ENCODE results near the gene RILPL1. TPM values are rescaled to one million over a fixed set of nuclear protein-coding genes. Genes with fewer than 3 reads are reported as not detected.

RILPL1 gene
- total and polyA plus RNA-seq, 4 donors, result 1.3 to 2.7 (median 2.1) TPM

DNA sequence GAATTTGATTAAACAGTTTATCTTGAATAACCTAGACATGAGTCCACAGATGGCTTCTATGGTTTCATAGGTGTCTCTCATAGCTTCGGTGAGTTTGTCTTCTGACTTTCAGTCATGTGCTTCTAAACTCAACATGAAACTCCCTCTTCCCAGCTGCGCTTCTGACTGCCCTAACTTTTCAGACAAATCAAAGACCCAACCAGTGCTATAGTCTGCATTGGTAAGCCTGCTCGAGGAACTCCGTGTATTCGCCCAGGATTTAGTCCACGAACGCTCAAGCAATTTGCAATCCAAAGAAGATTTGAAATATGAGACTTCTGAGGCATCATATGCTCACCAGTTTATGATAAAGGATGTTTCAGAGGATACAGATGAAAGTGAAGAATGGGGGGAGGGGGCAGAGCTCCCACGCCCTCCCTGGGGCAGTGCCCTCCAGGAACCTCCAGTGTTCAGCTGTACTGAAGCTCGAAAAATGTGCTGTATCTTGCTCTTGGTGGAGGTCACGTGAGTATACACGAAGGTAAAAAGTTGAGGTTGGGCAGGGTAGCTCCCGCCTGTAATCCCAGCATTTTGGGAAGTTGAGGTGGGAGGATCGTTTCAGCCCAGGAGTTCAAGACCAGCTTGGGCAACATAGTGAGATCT is 91.9 kb downstream of the RILPL1 start:
- TF ChIP-seq FOXA1 (IDR thresholded peaks at IDR 0.05) (no peak), NR2F2 (IDR thresholded peaks at IDR 0.05) (no peak)
- TF ChIP-seq, protein P1, sequence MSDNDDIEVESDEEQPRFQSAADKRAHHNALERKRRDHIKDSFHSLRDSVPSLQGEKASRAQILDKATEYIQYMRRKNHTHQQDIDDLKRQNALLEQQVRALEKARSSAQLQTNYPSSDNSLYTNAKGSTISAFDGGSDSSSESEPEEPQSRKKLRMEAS (IDR thresholded peaks at IDR 0.05), result no peak
- TF ChIP-seq, protein P2, sequence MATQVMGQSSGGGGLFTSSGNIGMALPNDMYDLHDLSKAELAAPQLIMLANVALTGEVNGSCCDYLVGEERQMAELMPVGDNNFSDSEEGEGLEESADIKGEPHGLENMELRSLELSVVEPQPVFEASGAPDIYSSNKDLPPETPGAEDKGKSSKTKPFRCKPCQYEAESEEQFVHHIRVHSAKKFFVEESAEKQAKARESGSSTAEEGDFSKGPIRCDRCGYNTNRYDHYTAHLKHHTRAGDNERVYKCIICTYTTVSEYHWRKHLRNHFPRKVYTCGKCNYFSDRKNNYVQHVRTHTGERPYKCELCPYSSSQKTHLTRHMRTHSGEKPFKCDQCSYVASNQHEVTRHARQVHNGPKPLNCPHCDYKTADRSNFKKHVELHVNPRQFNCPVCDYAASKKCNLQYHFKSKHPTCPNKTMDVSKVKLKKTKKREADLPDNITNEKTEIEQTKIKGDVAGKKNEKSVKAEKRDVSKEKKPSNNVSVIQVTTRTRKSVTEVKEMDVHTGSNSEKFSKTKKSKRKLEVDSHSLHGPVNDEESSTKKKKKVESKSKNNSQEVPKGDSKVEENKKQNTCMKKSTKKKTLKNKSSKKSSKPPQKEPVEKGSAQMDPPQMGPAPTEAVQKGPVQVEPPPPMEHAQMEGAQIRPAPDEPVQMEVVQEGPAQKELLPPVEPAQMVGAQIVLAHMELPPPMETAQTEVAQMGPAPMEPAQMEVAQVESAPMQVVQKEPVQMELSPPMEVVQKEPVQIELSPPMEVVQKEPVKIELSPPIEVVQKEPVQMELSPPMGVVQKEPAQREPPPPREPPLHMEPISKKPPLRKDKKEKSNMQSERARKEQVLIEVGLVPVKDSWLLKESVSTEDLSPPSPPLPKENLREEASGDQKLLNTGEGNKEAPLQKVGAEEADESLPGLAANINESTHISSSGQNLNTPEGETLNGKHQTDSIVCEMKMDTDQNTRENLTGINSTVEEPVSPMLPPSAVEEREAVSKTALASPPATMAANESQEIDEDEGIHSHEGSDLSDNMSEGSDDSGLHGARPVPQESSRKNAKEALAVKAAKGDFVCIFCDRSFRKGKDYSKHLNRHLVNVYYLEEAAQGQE (IDR thresholded peaks at IDR 0.05), result no peak
- Histone ChIP-seq H3K27ac (ENCODE audit: low read depth in 1 of 2, low read length in 2 of 2) (no peak overlapping the region), H3K36me3 (ENCODE audit: control insufficient read depth in 4 of 4, insufficient read depth in 3 of 4, low read depth in 1 of 4, low read length in 3 of 4) (no peaks in the 10 kb centered on the region), H3K9ac (ENCODE audit: low read depth in 1 of 2, low read length in 2 of 2) (no peak overlapping the region), H3K4me3 (ENCODE audit: low read depth in 1 of 3, low read length in 3 of 3) (no peak overlapping the region), H3K9me3 (ENCODE audit: control insufficient read depth in 4 of 4, low read length in 3 of 4) (no peaks in the 10 kb centered on the region), H3K4me1 (ENCODE audit: control insufficient read depth in 4 of 4, insufficient read depth in 4 of 4, low read length in 3 of 4) (peaks cover 0 to 5% (median 4%) of the 10 kb centered on the region in 4 donors), H3K27me3 (ENCODE audit: control insufficient read depth in 4 of 4, insufficient read depth in 4 of 4, low read length in 3 of 4) (no peaks in the 10 kb centered on the region)
- DNase-seq (ENCODE audit: low spot score), result no peak
- 92% methylated on average over 13 of the region's 13 CpGs for WGBS

DNA sequence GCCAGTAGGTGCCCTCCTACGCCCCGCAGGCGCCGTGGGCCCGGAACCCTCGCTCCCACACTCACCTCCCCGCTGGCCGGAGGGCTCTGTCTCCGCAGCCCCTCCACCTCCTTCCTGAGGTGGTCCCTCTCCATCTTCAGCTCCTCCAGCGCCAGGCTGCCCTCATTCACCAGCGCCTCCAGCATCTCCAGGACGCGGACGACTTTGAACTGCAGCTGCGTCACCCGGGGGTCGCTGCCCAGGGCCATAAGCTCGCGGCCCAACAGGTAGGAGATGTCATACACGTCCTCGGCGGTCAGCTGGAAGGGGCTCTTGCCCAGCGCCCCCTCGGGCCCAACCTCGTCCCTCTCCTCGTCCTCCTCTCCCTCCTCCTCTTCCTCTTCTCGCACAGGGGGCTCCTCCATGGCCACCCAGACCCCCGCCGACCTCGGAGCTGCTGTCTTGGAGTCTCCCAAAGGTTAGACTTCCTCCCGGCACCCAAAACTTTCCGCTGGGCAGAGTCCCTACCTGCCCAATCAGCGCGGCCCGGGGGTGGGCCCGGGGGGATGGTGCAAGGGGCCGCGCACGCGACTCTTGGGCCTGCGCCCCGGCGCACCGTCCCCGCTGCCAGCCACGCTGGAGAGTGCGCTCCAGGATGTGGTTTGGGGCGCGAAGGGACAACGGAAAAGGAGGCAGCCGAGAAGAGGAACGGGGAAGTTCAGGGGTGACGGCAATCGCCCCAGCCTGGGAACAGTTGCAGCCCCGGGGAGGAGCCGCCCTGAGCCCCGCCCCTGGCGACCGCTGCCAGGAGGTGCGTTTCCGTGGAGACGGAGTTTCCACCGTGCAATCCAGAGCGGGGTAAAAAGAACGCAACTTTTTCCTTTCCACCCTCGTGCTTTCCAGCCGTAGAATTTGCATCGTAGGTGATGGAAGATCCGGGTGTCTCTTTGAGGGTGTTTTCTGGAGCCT is 97.2 kb downstream of the RILPL1 start, which contains the start of gene RILPL2:
Gene RILPL2 (minus strand): TSS at position 668 of the 948 bp plus-strand sequence. CDS start 264 bp downstream, at position 404.
- Histone ChIP-seq H3K4me1 (ENCODE audit: control insufficient read depth in 4 of 4, insufficient read depth in 4 of 4, low read length in 3 of 4) (peaks cover 0 to 19% (median 13%) of the 10 kb centered on the region in 4 donors), H3K9me3 (ENCODE audit: control insufficient read depth in 4 of 4, low read length in 3 of 4) (no peaks in the 10 kb centered on the region), H3K4me3 (ENCODE audit: low read depth in 1 of 3, low read length in 3 of 3) (peak within 1 kb of the TSS; percentile 72 to 87 (median 86)), H3K9ac (ENCODE audit: low read depth in 1 of 2, low read length in 2 of 2) (peak within 1 kb of the TSS; percentile 52 to 72), H3K36me3 (ENCODE audit: control insufficient read depth in 4 of 4, insufficient read depth in 3 of 4, low read depth in 1 of 4, low read length in 3 of 4) (no peaks in the 10 kb centered on the region), H3K27ac (ENCODE audit: low read depth in 1 of 2, low read length in 2 of 2) (peak within 1 kb of the TSS; percentile 50 to 73), H3K27me3 (ENCODE audit: control insufficient read depth in 4 of 4, insufficient read depth in 4 of 4, low read length in 3 of 4) (no peaks in the 10 kb centered on the region)
- under 1% methylated on average over 69 of the region's 69 CpGs for WGBS
- TF ChIP-seq TAF1 (conservative IDR thresholded peaks at IDR 0.05), result no peak
- TF ChIP-seq SP1 (IDR thresholded peaks at IDR 0.05), result peak; percentile 65
- peak in 1 of 2 donors; percentile 47 for TF ChIP-seq RAD21 (IDR thresholded peaks at IDR 0.05)
- TF ChIP-seq FOXA2 (IDR thresholded peaks at IDR 0.05), result no peak
- TF ChIP-seq GABPA (IDR thresholded peaks at IDR 0.05 in 1 of 2, conservative IDR thresholded peaks at IDR 0.05 in 1 of 2), result peak in 1 of 2 donors; percentile 45
- TF ChIP-seq HNF4A (conservative IDR thresholded peaks at IDR 0.05), result peak in 1 of 2 donors; percentile 48
- TF ChIP-seq, protein P2 (IDR thresholded peaks at IDR 0.05), result peak; percentile 13
- TF ChIP-seq, protein P3, sequence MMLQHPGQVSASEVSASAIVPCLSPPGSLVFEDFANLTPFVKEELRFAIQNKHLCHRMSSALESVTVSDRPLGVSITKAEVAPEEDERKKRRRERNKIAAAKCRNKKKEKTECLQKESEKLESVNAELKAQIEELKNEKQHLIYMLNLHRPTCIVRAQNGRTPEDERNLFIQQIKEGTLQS (IDR thresholded peaks at IDR 0.05), result peak; percentile 11
- TF ChIP-seq YY1 (IDR thresholded peaks at IDR 0.05), result peak; percentile 19
- TF ChIP-seq, protein P1 (IDR thresholded peaks at IDR 0.05), result peak; percentile 65
- peak; percentile 17 to 25 for TF ChIP-seq EGR1 (IDR thresholded peaks at IDR 0.05; ENCODE audit: low read depth in 2 of 2)
- no peak for TF ChIP-seq FOXA1 (IDR thresholded peaks at IDR 0.05)
- peak; percentile 18 for TF ChIP-seq NR2F2 (IDR thresholded peaks at IDR 0.05)
- no peak for TF ChIP-seq HNF4G (IDR thresholded peaks at IDR 0.05)
- peak; percentile 87 for DNase-seq (ENCODE audit: low spot score)
